PC-3 (cell line): ENCODE results near the gene MYL11.

Experiments used
- EZH2 ChIP-seq: fragments of 300-600 bp; sonication (generic); IDR thresholded peaks from one replicate; pipeline ENCODE4 v1.6.1; 2017; ENCODE audit warnings: antibody characterized with exemption, mild to moderate bottlenecking, low read length; ENCODE audit not compliant: unreplicated experiment
- EZH2phosphoT487 ChIP-seq: fragments of 300-600 bp; sonication (generic); IDR thresholded peaks from 2 replicates; pipeline ENCODE4 v1.6.1; 2018; ENCODE audit warnings: mild to moderate bottlenecking, antibody characterized with exemption, low read length, borderline replicate concordance
- TF ChIP-seq, protein P1 (sequence below): fragments of 300-600 bp; sonication (generic); conservative IDR thresholded peaks from 2 replicates; pipeline ENCODE4 v1.5.1; 2017; ENCODE audit warnings: antibody characterized with exemption, low read depth, mild to moderate bottlenecking, low read length

GRCh38 chr16:30377812-30378235 lies 3.2 kb downstream of the MYL11 start:
- no peak for TF ChIP-seq EZH2
- TF ChIP-seq, protein P1, sequence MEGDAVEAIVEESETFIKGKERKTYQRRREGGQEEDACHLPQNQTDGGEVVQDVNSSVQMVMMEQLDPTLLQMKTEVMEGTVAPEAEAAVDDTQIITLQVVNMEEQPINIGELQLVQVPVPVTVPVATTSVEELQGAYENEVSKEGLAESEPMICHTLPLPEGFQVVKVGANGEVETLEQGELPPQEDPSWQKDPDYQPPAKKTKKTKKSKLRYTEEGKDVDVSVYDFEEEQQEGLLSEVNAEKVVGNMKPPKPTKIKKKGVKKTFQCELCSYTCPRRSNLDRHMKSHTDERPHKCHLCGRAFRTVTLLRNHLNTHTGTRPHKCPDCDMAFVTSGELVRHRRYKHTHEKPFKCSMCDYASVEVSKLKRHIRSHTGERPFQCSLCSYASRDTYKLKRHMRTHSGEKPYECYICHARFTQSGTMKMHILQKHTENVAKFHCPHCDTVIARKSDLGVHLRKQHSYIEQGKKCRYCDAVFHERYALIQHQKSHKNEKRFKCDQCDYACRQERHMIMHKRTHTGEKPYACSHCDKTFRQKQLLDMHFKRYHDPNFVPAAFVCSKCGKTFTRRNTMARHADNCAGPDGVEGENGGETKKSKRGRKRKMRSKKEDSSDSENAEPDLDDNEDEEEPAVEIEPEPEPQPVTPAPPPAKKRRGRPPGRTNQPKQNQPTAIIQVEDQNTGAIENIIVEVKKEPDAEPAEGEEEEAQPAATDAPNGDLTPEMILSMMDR = no peak
- TF ChIP-seq EZH2phosphoT487 = no peak
